Measurements from ENCODE around the gene CRADD. TPM values are rescaled to one million over a fixed set of nuclear protein-coding genes. Genes with fewer than 3 reads are reported as not detected.

The CRADD gene
- total and polyA plus RNA-seq, 2 donors (not counting 1 experiment from before 2014, with no cell fraction given): 5.8 to 15.1 TPM

- no peaks in the 10 kb centered on the region for H3K36me3 ChIP-seq (replicated peaks in 1 of 2; ENCODE audit: control extremely low read depth in 1 of 2, control insufficient read depth in 1 of 2, extremely low read depth in 1 of 2, insufficient read depth in 2 of 2, low read length in 1 of 2)
- Mint-ChIP-seq H3K4me1 (no peaks in the 10 kb centered on the region), H3K4me3 (no peak overlapping the region), H3K27ac (no peak overlapping the region), H3K9me3 (ENCODE audit: insufficient read depth) (peaks cover 39% of the 10 kb centered on the region), H3K27me3 (no peaks in the 10 kb centered on the region)
- no peaks in the 10 kb centered on the region for H3K27me3 ChIP-seq (replicated peaks in 1 of 4; ENCODE audit: control extremely low read depth in 1 of 4, control insufficient read depth in 3 of 4, insufficient read depth in 4 of 4, low read length in 3 of 4)
- TF ChIP-seq CTCF (IDR thresholded peaks at IDR 0.05) (no peak), EZH2 (IDR thresholded peaks at IDR 0.05; ENCODE audit: borderline replicate concordance, insufficient read depth, low read depth, low read length, poor library complexity, severe bottlenecking) (no peak)
- H3K9ac ChIP-seq (ENCODE audit: low read length): no peak overlapping the region
- no peaks in the 10 kb centered on the region for H3K79me2 ChIP-seq (ENCODE audit: control insufficient read depth, insufficient read depth, low read length)
- DNase-seq (no peak), ATAC-seq (ENCODE audit: low read depth) (no peak)
- no peak overlapping the region for H2AFZ ChIP-seq (ENCODE audit: insufficient read depth, low read depth, low read length, poor library complexity, severe bottlenecking)
- H3K9me3 ChIP-seq (ENCODE audit: control extremely low read depth in 1 of 3, control insufficient read depth in 2 of 3, insufficient read depth in 1 of 3, low read length in 2 of 3): peaks cover 7 to 23% (median 12%) of the 10 kb centered on the region in 3 donors
- POLR2A ChIA-PET: no interaction called here
- no peaks in the 10 kb centered on the region for H3K4me1 ChIP-seq (ENCODE audit: control insufficient read depth in 2 of 2, insufficient read depth in 2 of 2, low read length in 2 of 2)
- H3K27ac ChIP-seq (ENCODE audit: low read length in 2 of 2): no peak overlapping the region
- H4K20me1 ChIP-seq (ENCODE audit: control insufficient read depth, insufficient read depth, low read length, poor library complexity, severe bottlenecking): no peaks in the 10 kb centered on the region
- intact Hi-C loops (cut with micrococcal nuclease): no loop called here
- CTCF ChIA-PET: no interaction called here
- H3K4me3 ChIP-seq (ENCODE audit: control extremely low read depth in 1 of 5, extremely low read depth in 1 of 5, insufficient read depth in 1 of 5, low read depth in 2 of 5, low read length in 4 of 5): no peak overlapping the region
- no peak overlapping the region for H3K4me2 ChIP-seq (replicated peaks; ENCODE audit: low read depth, low read length, poor library complexity, severe bottlenecking)
Measured at GRCh38 chr12:93876360-93876759, 199.2 kb downstream of the CRADD start.

GRCh38 chr12:93877446-93877845 is 200.3 kb downstream of the CRADD start:
- Histone ChIP-seq H4K20me1 (ENCODE audit: control insufficient read depth, insufficient read depth, low read length, poor library complexity, severe bottlenecking) (no peaks in the 10 kb centered on the region), H3K79me2 (ENCODE audit: control insufficient read depth, insufficient read depth, low read length) (no peaks in the 10 kb centered on the region), H3K4me2 (replicated peaks; ENCODE audit: low read depth, low read length, poor library complexity, severe bottlenecking) (no peak overlapping the region), H3K9me3 (ENCODE audit: control extremely low read depth in 1 of 3, control insufficient read depth in 2 of 3, insufficient read depth in 1 of 3, low read length in 2 of 3) (peaks cover 5 to 16% (median 12%) of the 10 kb centered on the region in 3 donors), H3K27ac (ENCODE audit: low read length in 2 of 2) (no peak overlapping the region), H3K4me3 (ENCODE audit: control extremely low read depth in 1 of 5, extremely low read depth in 1 of 5, insufficient read depth in 1 of 5, low read depth in 2 of 5, low read length in 4 of 5) (no peak overlapping the region), H3K9ac (ENCODE audit: low read length) (no peak overlapping the region), H3K27me3 (replicated peaks in 1 of 4; ENCODE audit: control extremely low read depth in 1 of 4, control insufficient read depth in 3 of 4, insufficient read depth in 4 of 4, low read length in 3 of 4) (no peaks in the 10 kb centered on the region), H2AFZ (ENCODE audit: insufficient read depth, low read depth, low read length, poor library complexity, severe bottlenecking) (no peak overlapping the region), H3K36me3 (replicated peaks in 1 of 2; ENCODE audit: control extremely low read depth in 1 of 2, control insufficient read depth in 1 of 2, extremely low read depth in 1 of 2, insufficient read depth in 2 of 2, low read length in 1 of 2) (no peaks in the 10 kb centered on the region), H3K4me1 (ENCODE audit: control insufficient read depth in 2 of 2, insufficient read depth in 2 of 2, low read length in 2 of 2) (no peaks in the 10 kb centered on the region)
- Mint-ChIP-seq H3K27me3 (no peaks in the 10 kb centered on the region), H3K27ac (no peak overlapping the region), H3K4me3 (no peak overlapping the region), H3K9me3 (ENCODE audit: insufficient read depth) (peaks cover 31% of the 10 kb centered on the region), H3K4me1 (no peaks in the 10 kb centered on the region)
- TF ChIP-seq EZH2 (IDR thresholded peaks at IDR 0.05; ENCODE audit: borderline replicate concordance, insufficient read depth, low read depth, low read length, poor library complexity, severe bottlenecking) (no peak), CTCF (IDR thresholded peaks at IDR 0.05) (no peak)
- CTCF ChIA-PET: no interaction called here
- ATAC-seq (ENCODE audit: low read depth) (no peak), DNase-seq (no peak)
- POLR2A ChIA-PET: no interaction called here
- intact Hi-C loops (cut with micrococcal nuclease): no loop called here
